GM21367 (cell line): ENCODE results near the gene OSCAR.

ENCODE experiments used
- ATAC-seq: cut with Tn5 transposase; IDR thresholded peaks from one replicate; pipeline ENCODE4 v1.9.1; 2021; ENCODE audit not compliant: unreplicated experiment

Gene OSCAR, protein sequence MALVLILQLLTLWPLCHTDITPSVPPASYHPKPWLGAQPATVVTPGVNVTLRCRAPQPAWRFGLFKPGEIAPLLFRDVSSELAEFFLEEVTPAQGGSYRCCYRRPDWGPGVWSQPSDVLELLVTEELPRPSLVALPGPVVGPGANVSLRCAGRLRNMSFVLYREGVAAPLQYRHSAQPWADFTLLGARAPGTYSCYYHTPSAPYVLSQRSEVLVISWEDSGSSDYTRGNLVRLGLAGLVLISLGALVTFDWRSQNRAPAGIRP

DNA sequence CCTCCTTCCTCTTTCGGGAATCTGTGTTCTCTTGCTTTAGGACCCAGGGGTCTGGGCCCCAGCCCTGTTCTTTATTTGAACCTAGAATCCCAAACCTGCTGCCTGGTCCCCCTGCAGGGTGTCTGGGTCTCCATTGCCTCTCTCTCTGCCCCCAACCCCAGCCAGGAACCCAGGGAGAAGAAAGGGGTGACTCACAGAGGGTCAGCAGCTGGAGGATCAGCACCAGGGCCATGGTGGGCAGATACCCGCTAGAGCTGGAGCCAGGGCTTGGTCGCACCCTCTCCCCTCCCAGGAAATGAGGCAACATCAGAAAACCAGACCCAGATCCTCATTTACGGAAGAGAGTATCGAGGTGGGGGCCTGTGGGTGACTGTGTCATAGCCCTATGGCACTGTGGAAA, at the start of gene OSCAR:
Gene OSCAR, minus strand, starts transcription at position 243 of the 400 bp plus-strand sequence. Its CDS starts 11 bp downstream, at position 232.
- no peak for ATAC-seq

DNA sequence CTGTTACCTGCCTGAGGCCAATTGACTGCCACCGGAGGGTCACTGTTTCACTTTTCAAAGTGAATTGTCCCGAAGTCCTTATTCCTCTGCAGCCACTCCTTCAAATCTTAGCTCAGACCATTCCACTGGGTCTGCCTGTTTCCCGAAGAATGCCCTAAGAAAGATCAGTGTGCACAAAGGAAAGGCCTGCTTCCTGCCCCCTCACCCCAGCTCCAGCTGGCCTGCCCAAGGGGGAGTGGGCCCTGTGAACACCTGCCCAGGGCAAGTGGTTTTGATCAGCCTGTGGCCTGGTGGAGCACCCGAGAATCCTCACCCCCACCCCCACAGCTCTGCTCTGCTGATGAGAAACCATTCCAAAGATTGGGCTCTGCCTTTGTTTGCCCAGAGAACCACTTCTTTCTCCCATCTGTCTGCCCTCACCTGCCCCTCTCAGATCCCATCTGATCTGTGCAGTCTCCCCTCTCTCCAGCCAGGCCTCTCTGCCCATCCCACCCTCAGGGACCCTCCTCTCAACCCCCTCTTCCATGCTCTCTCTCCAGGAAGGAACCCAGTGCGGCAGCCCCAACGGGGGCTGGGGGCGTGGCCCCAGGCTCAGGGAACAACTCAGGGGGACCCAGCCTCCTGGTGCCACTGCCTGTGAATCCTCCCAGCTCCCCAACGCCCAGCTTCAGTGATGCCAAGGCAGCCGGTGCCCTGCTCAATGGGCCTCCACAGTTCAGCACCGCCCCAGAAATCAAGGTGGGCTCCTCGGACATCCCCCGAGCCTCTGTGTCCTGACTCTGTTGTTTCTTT, 48.6 kb upstream of the OSCAR start:
- no peak for ATAC-seq

DNA sequence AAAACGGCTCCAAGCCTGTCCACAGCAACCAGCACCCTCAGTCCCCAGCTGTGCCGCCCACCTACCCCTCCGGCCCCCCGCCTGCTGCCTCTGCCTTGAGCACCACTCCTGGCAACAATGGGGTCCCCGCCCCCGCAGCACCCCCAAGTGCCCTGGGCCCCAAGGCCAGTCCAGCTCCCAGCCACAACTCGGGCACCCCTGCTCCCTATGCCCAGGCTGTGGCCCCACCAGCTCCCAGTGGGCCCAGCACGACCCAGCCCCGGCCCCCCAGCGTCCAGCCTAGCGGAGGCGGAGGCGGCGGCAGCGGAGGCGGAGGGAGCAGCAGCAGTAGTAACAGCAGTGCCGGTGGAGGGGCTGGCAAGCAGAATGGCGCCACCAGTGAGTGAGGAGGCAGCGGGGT, 47.6 kb upstream of the OSCAR start:
- no peak for ATAC-seq

DNA sequence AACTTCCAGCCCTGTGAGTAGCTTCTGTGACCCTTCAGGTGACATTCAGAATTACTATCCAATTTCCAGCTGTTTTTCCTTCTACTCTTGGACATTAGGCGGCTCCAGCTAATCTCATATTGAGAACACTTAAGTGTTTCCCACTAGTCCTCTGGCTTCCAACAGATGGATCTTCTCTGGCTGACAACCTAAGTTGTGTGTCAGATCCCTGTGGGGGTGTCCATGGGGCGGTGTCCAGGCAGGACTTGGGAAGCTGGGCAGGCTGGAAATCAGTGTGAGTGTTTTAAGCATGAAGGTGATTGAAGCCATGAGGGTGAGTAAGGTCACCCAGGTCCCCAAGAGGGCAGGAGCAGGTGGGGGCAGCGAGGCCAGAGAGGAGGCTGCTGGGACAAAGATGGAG, 47.1 kb upstream of the OSCAR start:
- no peak for ATAC-seq

DNA sequence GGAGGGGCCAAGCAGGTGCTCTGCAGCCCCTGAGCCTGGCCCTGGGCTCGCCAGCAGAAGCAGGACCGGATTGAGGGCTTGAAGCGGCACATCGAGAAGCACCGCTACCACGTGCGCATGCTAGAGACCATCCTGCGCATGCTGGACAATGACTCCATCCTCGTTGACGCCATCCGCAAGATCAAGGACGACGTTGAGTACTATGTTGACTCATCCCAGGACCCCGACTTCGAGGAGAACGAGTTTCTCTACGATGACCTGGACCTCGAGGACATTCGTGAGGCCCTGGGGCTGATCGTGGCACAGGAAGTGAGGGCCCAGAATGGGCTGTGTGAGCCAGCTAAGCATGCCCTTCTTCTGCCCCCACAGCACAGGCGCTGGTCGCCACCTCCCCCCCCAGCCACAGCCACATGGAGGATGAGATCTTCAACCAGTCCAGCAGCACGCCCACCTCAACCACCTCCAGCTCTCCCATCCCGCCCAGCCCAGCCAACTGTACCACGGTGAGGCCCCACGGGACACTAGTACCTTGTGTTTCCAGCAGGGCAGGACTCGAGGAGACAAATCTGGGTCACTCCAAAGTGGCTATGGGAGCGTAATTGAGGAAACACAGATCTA, 45.0 kb upstream of the OSCAR start:
- no peak for ATAC-seq

DNA sequence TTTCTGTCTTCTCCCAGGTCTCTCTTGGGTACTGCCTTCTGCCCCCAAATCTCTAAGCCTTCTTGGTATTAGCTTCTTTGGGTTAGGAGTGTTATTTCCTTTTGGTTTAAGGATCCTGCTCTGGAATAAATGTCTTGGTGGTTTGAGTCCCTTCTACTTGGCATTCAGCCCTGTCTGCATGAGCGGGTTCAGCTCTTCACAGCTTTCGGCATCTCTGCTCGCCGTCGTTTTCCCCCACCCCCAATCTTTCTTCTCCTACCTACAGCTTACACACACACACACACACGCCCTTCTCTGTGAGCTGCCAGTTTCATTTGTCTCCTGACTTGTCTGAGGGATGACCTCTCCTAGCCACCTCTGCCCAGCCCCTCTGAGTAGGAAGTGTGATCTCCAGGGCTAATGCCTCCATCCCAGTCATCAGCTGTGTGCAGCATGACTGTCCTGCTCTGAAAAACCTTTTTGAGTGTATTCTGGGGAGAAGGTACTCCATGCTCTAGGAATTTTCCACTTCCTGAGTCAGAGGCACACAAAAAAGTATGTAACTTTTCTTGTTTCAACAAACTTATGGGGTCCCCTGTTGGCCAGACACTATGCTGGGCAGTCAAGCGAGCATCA, 41.7 kb upstream of the OSCAR start:
- no peak for ATAC-seq

DNA sequence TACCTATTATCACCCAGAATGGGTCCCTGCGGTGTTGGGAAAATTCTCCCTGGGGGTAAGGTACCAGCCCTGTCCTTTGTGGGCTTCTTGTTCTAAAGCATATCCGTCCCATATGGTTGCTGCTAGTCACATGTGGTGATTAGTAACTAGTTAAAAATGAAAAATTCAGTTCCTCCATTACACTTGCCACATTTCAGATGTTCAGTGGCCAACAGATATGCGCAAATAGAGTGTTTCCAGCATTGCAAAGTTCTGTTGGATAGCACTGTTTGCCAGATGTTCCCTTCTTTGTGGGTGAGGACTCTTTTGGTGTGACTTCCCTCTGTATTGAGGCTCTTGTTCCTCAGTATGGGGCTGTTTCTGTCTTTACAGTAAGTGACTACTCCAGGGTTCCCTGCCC, 40.8 kb upstream of the OSCAR start:
- no peak for ATAC-seq

DNA sequence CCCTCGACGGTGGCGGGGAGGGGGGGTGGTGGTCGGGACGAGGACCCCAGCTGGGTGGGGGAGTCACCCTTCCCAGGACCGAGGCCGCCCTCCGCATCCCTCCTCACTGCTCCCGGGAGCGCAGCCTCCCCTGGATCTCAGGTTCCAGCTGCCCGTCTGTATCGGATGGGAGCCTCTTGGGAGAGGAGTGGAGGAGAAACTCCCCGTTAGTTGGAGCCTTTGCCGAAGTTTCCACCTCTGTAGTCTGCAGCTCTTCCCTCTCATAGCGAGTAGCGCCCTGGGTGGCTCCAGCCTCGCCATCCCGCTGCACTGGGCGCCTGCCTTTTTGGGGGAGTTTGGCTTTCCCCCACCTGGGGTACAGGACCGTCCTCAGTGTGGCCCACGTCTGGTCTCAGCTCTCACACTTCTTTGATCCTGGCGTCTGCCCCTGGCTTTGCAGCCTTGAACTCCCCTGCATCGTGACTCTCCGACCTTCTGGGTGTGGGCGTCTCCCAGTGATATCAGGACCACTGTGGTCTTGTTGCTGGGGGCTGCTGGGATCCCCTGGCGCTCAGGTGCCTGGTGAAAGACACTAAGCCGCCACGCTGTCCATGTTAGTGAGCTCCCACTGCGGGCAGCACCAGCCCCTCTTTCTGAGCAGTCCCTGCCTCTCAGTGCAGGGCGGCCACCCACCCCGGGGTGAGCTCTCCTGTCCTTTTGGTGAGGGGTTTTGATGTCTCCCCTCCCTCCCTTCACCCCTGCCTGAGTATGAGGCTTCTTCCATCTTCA, 38.1 kb upstream of the OSCAR start:
- ATAC-seq = no peak

DNA sequence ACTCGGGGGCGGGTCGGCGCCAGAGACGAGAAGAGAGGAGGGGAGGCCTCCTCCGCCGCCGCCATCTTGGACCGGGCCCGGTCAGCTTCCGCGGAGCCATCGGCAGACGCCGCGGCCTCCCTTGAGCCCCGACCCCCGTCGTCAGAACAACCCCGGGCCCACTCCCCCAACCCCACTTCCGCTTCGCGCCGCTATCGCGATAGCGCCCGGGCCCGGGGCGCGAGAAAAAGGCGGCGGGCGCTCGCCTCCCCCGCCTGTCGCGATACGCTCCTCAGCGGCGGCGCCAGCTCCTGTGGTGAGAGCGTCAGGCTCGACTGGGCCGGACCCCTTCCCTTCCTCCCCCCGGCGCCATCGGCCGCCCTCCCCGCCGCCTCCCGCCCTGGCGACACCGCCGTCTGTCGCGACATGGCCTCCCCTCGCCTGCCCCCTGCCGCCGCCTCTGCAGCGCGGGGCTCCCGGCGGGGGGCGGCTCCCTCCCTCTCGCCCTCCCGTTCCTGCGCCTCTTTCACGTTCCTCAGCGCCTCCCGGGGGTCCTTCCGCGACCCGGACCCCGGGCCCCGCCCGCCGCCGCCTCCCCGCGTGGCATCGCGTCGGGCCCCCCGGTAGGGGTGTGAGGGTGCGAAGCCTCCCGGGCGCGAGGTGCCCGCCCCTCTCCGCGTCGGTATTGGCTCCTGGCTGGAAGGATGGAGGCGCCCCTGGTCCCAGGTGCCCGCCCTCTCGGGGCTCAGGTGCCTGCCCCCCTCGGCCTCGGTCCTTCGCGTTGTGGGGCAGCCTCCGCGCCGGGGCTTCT, 37.3 kb upstream of the OSCAR start, which contains the start of gene CNOT3:
Gene CNOT3, plus strand, starts transcription at position 64 of the 790 bp plus-strand sequence. CDS start 5,217 bp downstream, outside the sequence.
- no peak for ATAC-seq

DNA sequence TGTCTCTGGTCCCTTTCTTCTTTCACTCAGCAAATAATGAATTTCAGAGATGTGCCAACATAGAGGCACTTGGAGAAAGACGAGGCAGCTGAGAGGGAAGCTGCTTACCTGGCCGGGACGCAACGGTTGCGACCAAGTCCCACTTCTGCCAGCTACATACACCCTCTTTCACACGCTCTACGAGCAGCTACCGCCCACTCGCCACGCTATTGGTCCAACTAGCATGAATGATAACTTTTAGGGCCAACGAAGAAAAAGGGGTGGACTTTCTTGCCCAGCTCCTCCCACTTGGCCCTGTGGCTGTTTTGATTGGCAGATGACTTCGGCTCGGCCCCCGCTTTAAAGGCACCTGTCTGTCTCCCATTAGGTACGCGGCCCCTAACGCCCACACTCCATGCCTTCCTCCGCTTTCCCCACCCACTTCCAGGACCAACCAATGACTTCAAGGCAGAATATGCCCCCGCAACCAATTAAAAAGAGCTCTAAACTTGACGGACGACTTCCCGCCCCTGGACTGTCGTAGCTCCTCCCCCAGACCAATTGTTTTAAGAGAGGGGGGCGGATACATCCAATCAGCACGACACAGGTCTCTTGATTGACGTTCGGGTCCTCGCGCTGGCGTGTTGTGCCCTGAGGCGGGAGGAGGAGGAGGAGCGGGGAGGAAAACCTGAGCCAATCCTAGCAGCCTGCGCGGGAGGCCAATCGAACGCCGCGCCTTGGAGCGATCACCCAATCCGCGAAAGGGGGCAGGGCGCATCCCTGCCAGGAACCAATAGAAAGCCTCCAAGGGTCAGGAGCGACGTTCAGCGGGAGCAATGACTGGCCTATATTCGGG, 36.5 kb upstream of the OSCAR start:
- peak; percentile 66 for ATAC-seq

DNA sequence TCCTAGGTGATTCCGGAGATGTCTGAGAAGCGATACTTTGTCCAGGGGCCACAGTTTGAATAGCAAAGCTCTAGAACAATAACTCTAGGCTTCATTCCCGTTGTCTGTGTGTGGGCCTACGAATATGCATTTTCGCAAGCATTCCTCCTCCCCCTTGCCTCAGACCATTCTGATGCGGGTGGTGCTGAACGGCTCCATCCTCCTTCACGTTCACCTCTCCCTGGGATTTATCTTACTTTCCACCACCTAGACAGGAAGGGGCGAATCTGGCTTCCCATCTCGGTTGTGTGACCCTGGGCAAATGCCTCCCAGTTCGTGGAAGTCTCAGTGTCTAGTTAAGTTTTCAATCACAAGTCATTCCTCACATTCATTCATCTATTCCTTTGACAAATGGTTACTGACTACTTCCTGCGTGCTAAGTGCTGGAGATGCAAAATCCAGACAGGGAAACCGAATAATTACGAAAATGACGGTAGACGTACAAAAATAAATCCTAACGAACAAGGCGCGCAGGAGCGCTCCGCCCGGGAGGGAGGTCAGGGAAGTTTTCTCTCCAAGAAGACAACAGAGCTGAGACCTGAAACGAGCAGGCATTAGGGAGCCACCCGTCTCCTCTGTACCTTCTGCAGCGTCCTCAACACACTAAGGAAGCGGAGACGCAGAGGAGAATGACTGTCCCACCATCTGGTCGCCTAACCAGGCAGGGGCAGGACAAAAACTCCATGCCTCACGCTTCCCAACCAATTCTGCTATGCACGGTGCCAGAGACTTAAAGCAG, 35.7 kb upstream of the OSCAR start:
- no peak for ATAC-seq

DNA sequence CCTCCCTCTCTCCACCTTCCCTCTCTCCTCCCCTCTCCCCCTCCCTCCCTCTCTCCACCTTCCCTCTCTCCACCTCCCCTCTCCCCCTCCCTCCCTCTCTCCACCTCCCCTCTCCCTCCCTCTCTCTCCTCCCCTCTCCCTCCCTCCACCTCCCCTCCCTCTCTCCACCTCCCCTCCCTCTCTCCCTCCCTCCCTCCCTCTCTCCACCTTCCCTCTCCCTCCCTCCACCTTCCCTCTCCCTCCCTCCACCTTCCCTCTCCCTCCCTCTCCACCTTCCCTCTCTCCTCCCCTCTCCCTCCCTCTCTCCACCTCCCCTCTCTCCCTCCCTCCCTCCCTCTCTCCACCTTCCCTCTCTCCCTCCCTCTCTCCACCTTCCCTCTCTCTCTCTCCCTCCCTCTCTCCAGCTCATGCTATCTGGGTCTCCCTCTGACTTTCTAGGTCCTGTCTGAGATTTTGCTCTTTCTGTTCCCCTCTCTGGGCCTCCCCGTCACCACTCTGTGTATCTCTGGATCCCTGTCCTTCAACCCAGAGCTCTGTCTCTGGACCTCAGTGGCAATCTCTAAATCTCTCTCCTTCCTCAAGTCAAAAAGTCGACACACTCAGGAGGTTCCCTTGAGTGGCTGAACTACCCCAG, 33.5 kb upstream of the OSCAR start:
- ATAC-seq = no peak

DNA sequence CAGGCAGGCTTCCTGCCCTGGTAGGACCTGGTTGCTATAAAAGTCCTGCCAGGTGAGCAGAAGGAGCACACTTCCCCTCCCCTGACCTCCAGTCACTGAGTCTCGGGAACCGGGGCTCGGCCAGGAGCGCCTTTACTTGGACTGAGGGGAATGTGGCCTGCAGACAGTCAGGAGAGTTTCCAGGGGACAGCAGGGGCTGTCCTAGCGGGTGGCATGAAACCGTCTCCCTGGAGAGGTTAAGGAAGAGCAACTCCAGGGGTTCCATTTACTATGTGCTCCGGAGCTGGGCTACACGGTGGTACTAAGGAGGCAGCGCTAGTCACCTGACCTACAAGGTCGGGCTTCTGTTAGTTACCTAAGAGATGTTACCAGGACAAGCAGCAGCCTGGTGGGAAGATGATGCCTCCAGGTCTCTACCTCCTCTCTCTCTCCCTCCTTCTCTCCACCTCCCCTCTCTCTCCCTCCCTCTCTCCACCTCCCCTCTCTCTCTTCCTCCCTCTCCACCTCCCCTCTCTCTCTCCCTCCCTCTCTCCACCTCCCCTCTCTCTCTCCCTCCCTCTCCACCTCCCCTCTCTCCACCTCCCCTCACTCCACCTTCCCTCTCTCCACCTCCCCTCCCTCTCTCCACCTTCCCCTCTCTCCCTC, 32.8 kb upstream of the OSCAR start:
- no peak for ATAC-seq

DNA sequence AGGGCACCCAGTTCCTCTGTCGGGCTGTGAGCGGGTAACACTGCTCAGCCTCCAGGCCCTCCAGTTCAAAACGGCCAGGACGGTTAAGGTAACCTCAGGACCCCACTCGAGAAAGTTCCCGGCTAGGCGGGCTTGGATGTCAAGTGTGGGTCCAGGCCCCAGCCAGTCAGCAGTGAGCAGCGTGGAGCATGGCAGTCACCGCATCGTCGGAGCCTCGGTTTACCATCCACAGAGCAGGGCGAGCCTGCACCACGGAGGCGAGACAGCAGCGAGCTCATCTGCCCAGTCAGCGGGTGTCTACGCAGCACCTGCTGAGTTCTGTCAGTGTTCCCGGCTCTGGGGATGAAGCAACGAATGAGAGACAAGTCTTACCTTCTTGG, 29.0 kb upstream of the OSCAR start:
- no peak for ATAC-seq

DNA sequence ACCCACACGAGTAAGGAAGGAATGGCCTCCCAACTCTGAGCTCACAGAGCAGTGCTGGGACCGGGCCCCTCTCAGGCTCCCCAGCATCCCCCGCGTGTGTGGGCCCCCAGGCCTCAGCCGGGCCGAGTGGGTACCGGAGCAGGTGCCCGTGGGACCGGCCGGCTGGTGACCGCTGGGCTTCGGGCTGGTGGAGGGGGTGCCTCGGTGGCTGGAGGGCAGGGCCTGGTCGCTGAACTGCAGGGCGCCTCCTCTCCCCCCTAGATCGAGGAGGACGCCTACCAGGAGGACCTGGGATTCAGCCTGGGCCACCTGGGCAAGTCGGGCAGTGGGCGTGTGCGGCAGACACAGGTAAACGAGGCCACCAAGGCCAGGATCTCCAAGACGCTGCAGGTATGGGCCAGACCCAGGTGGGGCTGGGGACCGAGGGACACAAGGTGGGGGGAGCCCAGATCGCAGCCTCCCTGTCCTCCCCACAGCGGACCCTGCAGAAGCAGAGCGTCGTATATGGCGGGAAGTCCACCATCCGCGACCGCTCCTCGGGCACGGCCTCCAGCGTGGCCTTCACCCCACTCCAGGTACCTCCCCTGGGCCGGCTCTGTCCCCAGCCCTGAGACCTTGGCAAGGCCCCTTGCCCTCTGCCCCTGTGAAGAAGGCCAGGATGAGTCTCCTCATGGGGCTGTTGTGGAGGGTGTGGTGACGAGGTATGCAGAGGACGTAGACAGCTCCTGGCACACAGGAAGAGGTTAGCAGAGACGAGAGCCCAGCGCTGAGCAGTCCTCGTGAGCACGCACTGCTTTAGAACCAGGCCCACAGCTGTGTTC, 28.4 kb upstream of the OSCAR start:
- no peak for ATAC-seq

DNA sequence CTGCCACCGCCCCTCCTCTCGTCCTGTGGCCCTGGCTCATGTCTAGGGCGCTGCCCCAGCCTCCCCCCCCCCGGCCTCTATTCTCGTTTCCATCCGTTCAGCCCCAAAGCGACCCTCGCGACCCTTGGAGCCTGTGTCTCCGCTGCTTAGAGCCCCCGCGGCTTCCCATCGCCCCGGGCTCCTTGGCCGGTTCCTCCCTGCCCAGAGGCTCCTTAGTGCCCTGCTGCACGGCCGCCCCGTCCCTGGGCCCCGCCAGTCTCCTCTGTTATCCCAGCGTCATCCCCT, 27.8 kb upstream of the OSCAR start:
- ATAC-seq = no peak
